HCT116 (cell line): ENCODE measurements around the gene PAX8.

Experiments
- JUND ChIP-seq: IDR thresholded peaks from 2 replicates; pipeline ENCODE4 v1.6.1; 2012
- POLR2A ChIP-seq: IDR thresholded peaks from 2 replicates; pipeline ENCODE4 v1.7.0; 2011; ENCODE audit warnings: borderline replicate concordance; ENCODE audit not compliant: insufficient read depth, insufficient read length; ENCODE audit errors: extremely low read depth
- POLR2AphosphoS5 ChIP-seq: IDR thresholded peaks from 2 replicates; pipeline ENCODE4 v1.6.1; 2011; ENCODE audit warnings: mild to moderate bottlenecking, low read depth, low read length, moderate library complexity
- YY1 ChIP-seq: IDR thresholded peaks from 2 replicates; pipeline ENCODE4 v1.6.1; 2011; ENCODE audit warnings: low read length, low read depth, moderate library complexity, mild to moderate bottlenecking; ENCODE audit not compliant: insufficient replicate concordance; ENCODE audit errors: extremely low read depth
- TF ChIP-seq, protein P1 (sequence below), 3 experiments: fragments of 200-600 bp in 1 of 3; sonication (generic) in 1 of 3; IDR thresholded peaks in 2 of 3; conservative IDR thresholded peaks in 1 of 3; 2 replicates each; pipeline ENCODE4 v1.5.1; 2012 to 2017; ENCODE audit warnings: low read depth in 2 of 3, low read length in 2 of 3, antibody characterized with exemption in 1 of 3, borderline replicate concordance in 1 of 3, control low read depth in 1 of 3, mild to moderate bottlenecking in 1 of 3, mixed read lengths in 1 of 3, mixed run types in 1 of 3, moderate library complexity in 1 of 3; ENCODE audit not compliant: insufficient read depth in 1 of 3
- TF ChIP-seq, protein P2 (sequence below): IDR thresholded peaks from 2 replicates; pipeline ENCODE4 v1.6.1; 2012
- TF ChIP-seq, protein P3 (sequence below): IDR thresholded peaks from 2 replicates; pipeline ENCODE4 v1.6.1; 2012; ENCODE audit warnings: low read depth

DNA sequence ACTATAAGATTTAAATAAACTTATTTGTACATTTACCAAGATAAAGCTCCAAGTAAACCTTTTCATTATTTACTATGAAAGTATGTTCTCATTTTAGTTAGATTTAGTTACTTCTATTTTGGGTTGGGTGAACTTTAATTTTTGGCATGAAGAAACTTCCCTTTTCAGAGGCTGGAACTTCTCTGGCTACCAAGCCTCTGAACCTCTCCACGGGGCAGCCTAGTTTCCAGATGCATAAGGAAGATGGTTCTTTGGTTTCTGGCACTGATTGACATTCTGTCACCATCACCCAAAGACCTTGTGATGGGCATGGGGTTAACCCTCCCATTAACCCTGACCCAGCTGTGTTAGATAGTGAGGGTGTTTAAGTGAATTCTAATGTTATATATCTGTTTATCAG, 87.8 kb downstream of the PAX8 start:
- TF ChIP-seq, protein P1, sequence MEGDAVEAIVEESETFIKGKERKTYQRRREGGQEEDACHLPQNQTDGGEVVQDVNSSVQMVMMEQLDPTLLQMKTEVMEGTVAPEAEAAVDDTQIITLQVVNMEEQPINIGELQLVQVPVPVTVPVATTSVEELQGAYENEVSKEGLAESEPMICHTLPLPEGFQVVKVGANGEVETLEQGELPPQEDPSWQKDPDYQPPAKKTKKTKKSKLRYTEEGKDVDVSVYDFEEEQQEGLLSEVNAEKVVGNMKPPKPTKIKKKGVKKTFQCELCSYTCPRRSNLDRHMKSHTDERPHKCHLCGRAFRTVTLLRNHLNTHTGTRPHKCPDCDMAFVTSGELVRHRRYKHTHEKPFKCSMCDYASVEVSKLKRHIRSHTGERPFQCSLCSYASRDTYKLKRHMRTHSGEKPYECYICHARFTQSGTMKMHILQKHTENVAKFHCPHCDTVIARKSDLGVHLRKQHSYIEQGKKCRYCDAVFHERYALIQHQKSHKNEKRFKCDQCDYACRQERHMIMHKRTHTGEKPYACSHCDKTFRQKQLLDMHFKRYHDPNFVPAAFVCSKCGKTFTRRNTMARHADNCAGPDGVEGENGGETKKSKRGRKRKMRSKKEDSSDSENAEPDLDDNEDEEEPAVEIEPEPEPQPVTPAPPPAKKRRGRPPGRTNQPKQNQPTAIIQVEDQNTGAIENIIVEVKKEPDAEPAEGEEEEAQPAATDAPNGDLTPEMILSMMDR (IDR thresholded peaks at IDR 0.05 in 2 of 3, conservative IDR thresholded peaks at IDR 0.05 in 1 of 3; ENCODE audit: borderline replicate concordance in 1 of 3, insufficient read depth in 1 of 3, low read depth in 2 of 3, low read length in 2 of 3) = no peak
- TF ChIP-seq, protein P2, sequence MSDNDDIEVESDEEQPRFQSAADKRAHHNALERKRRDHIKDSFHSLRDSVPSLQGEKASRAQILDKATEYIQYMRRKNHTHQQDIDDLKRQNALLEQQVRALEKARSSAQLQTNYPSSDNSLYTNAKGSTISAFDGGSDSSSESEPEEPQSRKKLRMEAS = no peak
- TF ChIP-seq POLR2AphosphoS5 (no peak), JUND (no peak), POLR2A (no peak), YY1 (no peak)
- TF ChIP-seq, protein P3, sequence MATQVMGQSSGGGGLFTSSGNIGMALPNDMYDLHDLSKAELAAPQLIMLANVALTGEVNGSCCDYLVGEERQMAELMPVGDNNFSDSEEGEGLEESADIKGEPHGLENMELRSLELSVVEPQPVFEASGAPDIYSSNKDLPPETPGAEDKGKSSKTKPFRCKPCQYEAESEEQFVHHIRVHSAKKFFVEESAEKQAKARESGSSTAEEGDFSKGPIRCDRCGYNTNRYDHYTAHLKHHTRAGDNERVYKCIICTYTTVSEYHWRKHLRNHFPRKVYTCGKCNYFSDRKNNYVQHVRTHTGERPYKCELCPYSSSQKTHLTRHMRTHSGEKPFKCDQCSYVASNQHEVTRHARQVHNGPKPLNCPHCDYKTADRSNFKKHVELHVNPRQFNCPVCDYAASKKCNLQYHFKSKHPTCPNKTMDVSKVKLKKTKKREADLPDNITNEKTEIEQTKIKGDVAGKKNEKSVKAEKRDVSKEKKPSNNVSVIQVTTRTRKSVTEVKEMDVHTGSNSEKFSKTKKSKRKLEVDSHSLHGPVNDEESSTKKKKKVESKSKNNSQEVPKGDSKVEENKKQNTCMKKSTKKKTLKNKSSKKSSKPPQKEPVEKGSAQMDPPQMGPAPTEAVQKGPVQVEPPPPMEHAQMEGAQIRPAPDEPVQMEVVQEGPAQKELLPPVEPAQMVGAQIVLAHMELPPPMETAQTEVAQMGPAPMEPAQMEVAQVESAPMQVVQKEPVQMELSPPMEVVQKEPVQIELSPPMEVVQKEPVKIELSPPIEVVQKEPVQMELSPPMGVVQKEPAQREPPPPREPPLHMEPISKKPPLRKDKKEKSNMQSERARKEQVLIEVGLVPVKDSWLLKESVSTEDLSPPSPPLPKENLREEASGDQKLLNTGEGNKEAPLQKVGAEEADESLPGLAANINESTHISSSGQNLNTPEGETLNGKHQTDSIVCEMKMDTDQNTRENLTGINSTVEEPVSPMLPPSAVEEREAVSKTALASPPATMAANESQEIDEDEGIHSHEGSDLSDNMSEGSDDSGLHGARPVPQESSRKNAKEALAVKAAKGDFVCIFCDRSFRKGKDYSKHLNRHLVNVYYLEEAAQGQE = no peak
